GM12864 (cell line): ENCODE measurements around the gene GUSB.
"Not testable (repeated sequence)": the region's sequence is repeated elsewhere in the genome, so short reads cannot be mapped to it uniquely, and the experiment has no call there.

Source experiments
- DNase-seq: peaks from one replicate; pipeline ENCODE4 v3.0.0-alpha.2; 2011; ENCODE audit warnings: low read depth
- H3K4me3 ChIP-seq: 2 replicates; pipeline ENCODE4 v1.5.1; 2011; ENCODE audit warnings: mild to moderate bottlenecking, low read depth, low read length, control low read depth
- CTCF ChIP-seq: IDR thresholded peaks from 2 replicates; pipeline ENCODE4 v1.5.1; 2011; ENCODE audit warnings: low read depth, mild to moderate bottlenecking, moderate library complexity, low read length, control low read depth, inconsistent platforms; ENCODE audit errors: missing control alignments

GUSB gene

GRCh38 chr7:65972976-65973375, 9.0 kb downstream of the GUSB start:
- no peak for TF ChIP-seq CTCF
- DNase-seq: no peak
- H3K4me3 ChIP-seq: no peak overlapping the region

DNA sequence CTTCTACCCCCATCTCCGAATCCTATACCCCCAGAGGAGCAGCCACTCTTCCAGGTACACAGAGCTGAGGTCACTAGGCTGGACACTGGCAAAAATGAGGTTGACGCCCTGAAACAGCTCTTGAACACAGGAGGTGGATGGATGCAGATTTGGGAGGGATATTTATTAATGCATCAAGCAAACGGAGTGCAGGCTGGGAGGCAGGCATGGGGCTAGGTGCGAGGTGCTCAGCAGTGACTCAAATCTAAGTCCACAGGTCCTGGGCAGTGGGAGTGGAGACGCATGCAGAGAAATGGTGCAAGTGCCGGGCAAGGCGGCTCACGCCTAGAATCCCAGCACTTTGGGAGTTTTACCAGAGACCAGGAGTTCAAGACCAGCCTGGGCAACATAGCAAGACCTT, 11.0 kb downstream of the GUSB start:
- no peak for TF ChIP-seq CTCF
- no peak for DNase-seq
- no peak overlapping the region for H3K4me3 ChIP-seq

GRCh38 chr7:65968256-65969185, 13.5 kb downstream of the GUSB start:
- no peak for TF ChIP-seq CTCF
- no peak for DNase-seq
- no peak overlapping the region for H3K4me3 ChIP-seq

GRCh38 chr7:65967361-65968155, 14.5 kb downstream of the GUSB start:
- no peak for TF ChIP-seq CTCF
- DNase-seq: no peak
- H3K4me3 ChIP-seq: no peak overlapping the region

- no peak for TF ChIP-seq CTCF
- no peak overlapping the region for H3K4me3 ChIP-seq
- DNase-seq: no peak
These were observed 15.9 kb downstream of the GUSB start for GRCh38 chr7:65966146-65966545.

- H3K4me3 ChIP-seq, DNase-seq: not testable (repeated sequence)
These were observed 17.3 kb downstream of the GUSB start for GRCh38 chr7:65964671-65965070.

- no peak overlapping the region for H3K4me3 ChIP-seq
- TF ChIP-seq CTCF: no peak
- DNase-seq: no peak
These were observed 20.0 kb downstream of the GUSB start for GRCh38 chr7:65962033-65962432.
